ENCODE data around the gene IPO4. TPM values are rescaled to one million over a fixed set of nuclear protein-coding genes. Genes with fewer than 3 reads are reported as not detected.

IPO4 gene
- total and polyA plus RNA-seq, 4 donors = 13.6 to 32.9 (median 23.0) TPM

DNA sequence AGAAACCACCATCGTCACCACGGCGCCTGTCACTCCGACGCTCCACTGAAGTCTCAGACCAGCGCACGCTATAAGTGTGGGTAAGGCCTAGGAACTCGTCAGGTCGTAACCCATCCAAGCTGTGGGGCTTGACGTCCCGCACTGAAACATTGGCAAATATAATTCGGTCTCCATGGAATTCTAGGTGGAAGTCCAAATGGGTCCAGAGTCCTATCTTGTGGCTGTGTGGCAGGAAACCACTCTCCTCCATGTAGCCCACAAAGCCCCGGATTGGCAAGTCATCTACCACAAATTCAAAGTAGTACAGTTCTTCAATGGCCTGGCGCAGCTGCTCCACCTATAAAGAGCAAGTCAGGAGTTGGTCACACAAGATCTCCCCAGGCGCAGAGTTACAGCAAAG is 4.3 kb upstream of the IPO4 start (continued):
- no peak for TF ChIP-seq HNF4G (IDR thresholded peaks at IDR 0.05)

DNA sequence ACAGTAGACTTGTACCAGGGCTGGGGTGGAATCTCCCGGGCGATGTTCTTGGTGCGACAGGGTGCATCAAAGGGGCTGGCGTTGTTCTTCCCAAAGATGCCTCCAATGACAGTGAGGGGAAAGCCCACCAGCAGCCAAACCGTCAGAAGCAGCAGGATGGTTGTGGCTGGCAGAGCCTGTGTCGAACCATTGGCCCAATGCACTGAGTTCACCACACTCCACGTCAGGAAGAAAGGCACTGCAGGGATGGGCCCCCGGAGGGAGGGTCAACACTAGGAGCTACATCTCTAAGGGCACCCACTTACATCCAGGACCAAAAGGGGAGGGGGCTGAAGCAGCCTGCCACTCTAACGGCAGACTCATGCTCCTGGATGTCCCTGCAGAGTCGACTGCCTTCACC is 1.8 kb upstream of the IPO4 start:
- 96% methylated on average over 10 of the region's 10 CpGs for WGBS
- peaks cover 4 to 31% (median 15%) of the 10 kb centered on the region in 4 donors for H3K36me3 ChIP-seq (ENCODE audit: control insufficient read depth in 4 of 4, insufficient read depth in 3 of 4, low read depth in 1 of 4, low read length in 3 of 4)

DNA sequence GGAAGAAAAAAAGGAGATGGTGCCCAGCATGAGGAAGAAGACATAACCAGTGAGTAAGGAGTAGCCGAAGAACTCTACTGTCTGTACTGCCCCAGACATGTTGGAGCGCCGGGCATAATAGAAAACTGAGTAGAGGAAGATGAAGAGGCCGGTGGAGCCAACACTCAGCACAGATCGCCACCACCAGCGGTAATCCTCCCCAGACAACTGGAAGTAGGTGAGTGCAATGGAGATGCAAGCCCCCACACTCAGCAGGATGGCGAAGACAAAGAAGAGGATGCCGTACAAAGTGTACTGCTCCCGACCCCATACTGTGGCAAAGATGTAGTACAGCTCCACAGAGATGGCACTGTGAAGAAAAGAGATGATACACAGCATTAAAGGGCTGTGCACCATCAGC is 844 bp upstream of the IPO4 start:
- Histone ChIP-seq H3K4me1 (ENCODE audit: control insufficient read depth in 4 of 4, insufficient read depth in 4 of 4, low read length in 3 of 4) (peaks cover 5 to 23% (median 15%) of the 10 kb centered on the region in 4 donors), H3K27ac (ENCODE audit: low read depth in 1 of 2, low read length in 2 of 2) (no peak overlapping the region), H3K4me3 (ENCODE audit: low read depth in 1 of 3, low read length in 3 of 3) (no peak overlapping the region), H3K36me3 (ENCODE audit: control insufficient read depth in 4 of 4, insufficient read depth in 3 of 4, low read depth in 1 of 4, low read length in 3 of 4) (peaks cover 8 to 40% (median 18%) of the 10 kb centered on the region in 4 donors), H3K9ac (ENCODE audit: low read depth in 1 of 2, low read length in 2 of 2) (no peak overlapping the region), H3K9me3 (ENCODE audit: control insufficient read depth in 4 of 4, low read length in 3 of 4) (no peaks in the 10 kb centered on the region), H3K27me3 (ENCODE audit: control insufficient read depth in 4 of 4, insufficient read depth in 4 of 4, low read length in 3 of 4) (no peaks in the 10 kb centered on the region)
- DNase-seq (ENCODE audit: low spot score) = no peak
- TF ChIP-seq RXRA (IDR thresholded peaks at IDR 0.05) (no peak), TAF1 (conservative IDR thresholded peaks at IDR 0.05) (no peak), FOXA2 (IDR thresholded peaks at IDR 0.05) (no peak)
- TF ChIP-seq, protein P1, sequence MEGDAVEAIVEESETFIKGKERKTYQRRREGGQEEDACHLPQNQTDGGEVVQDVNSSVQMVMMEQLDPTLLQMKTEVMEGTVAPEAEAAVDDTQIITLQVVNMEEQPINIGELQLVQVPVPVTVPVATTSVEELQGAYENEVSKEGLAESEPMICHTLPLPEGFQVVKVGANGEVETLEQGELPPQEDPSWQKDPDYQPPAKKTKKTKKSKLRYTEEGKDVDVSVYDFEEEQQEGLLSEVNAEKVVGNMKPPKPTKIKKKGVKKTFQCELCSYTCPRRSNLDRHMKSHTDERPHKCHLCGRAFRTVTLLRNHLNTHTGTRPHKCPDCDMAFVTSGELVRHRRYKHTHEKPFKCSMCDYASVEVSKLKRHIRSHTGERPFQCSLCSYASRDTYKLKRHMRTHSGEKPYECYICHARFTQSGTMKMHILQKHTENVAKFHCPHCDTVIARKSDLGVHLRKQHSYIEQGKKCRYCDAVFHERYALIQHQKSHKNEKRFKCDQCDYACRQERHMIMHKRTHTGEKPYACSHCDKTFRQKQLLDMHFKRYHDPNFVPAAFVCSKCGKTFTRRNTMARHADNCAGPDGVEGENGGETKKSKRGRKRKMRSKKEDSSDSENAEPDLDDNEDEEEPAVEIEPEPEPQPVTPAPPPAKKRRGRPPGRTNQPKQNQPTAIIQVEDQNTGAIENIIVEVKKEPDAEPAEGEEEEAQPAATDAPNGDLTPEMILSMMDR (IDR thresholded peaks at IDR 0.05; ENCODE audit: low read depth, low read length, missing input control) = no peak
- TF ChIP-seq, protein P2, sequence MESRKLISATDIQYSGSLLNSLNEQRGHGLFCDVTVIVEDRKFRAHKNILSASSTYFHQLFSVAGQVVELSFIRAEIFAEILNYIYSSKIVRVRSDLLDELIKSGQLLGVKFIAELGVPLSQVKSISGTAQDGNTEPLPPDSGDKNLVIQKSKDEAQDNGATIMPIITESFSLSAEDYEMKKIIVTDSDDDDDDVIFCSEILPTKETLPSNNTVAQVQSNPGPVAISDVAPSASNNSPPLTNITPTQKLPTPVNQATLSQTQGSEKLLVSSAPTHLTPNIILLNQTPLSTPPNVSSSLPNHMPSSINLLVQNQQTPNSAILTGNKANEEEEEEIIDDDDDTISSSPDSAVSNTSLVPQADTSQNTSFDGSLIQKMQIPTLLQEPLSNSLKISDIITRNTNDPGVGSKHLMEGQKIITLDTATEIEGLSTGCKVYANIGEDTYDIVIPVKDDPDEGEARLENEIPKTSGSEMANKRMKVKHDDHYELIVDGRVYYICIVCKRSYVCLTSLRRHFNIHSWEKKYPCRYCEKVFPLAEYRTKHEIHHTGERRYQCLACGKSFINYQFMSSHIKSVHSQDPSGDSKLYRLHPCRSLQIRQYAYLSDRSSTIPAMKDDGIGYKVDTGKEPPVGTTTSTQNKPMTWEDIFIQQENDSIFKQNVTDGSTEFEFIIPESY (IDR thresholded peaks at IDR 0.05) = no peak
- 95% methylated on average over 9 of the region's 9 CpGs for WGBS

More for the DNA sequence above, 1.8 kb upstream of the IPO4 start:
- DNase-seq (ENCODE audit: low spot score) = no peak
- no peak overlapping the region for H3K4me3 ChIP-seq (ENCODE audit: low read depth in 1 of 3, low read length in 3 of 3)
- peaks cover 5 to 29% (median 19%) of the 10 kb centered on the region in 4 donors for H3K4me1 ChIP-seq (ENCODE audit: control insufficient read depth in 4 of 4, insufficient read depth in 4 of 4, low read length in 3 of 4)
- no peak overlapping the region for H3K27ac ChIP-seq (ENCODE audit: low read depth in 1 of 2, low read length in 2 of 2)
- no peak overlapping the region for H3K9ac ChIP-seq (ENCODE audit: low read depth in 1 of 2, low read length in 2 of 2)
- H3K9me3 ChIP-seq (ENCODE audit: control insufficient read depth in 4 of 4, low read length in 3 of 4) = no peaks in the 10 kb centered on the region
- TF ChIP-seq RXRA (IDR thresholded peaks at IDR 0.05) (no peak), JUND (IDR thresholded peaks at IDR 0.05) (no peak), GABPA (IDR thresholded peaks at IDR 0.05 in 1 of 2, conservative IDR thresholded peaks at IDR 0.05 in 1 of 2) (no peak), TAF1 (conservative IDR thresholded peaks at IDR 0.05) (no peak)
- TF ChIP-seq, protein P3, sequence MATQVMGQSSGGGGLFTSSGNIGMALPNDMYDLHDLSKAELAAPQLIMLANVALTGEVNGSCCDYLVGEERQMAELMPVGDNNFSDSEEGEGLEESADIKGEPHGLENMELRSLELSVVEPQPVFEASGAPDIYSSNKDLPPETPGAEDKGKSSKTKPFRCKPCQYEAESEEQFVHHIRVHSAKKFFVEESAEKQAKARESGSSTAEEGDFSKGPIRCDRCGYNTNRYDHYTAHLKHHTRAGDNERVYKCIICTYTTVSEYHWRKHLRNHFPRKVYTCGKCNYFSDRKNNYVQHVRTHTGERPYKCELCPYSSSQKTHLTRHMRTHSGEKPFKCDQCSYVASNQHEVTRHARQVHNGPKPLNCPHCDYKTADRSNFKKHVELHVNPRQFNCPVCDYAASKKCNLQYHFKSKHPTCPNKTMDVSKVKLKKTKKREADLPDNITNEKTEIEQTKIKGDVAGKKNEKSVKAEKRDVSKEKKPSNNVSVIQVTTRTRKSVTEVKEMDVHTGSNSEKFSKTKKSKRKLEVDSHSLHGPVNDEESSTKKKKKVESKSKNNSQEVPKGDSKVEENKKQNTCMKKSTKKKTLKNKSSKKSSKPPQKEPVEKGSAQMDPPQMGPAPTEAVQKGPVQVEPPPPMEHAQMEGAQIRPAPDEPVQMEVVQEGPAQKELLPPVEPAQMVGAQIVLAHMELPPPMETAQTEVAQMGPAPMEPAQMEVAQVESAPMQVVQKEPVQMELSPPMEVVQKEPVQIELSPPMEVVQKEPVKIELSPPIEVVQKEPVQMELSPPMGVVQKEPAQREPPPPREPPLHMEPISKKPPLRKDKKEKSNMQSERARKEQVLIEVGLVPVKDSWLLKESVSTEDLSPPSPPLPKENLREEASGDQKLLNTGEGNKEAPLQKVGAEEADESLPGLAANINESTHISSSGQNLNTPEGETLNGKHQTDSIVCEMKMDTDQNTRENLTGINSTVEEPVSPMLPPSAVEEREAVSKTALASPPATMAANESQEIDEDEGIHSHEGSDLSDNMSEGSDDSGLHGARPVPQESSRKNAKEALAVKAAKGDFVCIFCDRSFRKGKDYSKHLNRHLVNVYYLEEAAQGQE (IDR thresholded peaks at IDR 0.05) = no peak
- H3K27me3 ChIP-seq (ENCODE audit: control insufficient read depth in 4 of 4, insufficient read depth in 4 of 4, low read length in 3 of 4) = no peaks in the 10 kb centered on the region

Data from liver (tissue), 9 donors.